ENCODE results near the gene IPO8. TPM values are rescaled to one million over a fixed set of nuclear protein-coding genes. Genes with fewer than 3 reads are reported as not detected.

The IPO8 gene
- total RNA-seq, 1 donor from 2014 or later, result 39.2 TPM

GRCh38 chr12:30725739-30726138 is 30.1 kb upstream of the IPO8 start:
- TF ChIP-seq, protein P1, sequence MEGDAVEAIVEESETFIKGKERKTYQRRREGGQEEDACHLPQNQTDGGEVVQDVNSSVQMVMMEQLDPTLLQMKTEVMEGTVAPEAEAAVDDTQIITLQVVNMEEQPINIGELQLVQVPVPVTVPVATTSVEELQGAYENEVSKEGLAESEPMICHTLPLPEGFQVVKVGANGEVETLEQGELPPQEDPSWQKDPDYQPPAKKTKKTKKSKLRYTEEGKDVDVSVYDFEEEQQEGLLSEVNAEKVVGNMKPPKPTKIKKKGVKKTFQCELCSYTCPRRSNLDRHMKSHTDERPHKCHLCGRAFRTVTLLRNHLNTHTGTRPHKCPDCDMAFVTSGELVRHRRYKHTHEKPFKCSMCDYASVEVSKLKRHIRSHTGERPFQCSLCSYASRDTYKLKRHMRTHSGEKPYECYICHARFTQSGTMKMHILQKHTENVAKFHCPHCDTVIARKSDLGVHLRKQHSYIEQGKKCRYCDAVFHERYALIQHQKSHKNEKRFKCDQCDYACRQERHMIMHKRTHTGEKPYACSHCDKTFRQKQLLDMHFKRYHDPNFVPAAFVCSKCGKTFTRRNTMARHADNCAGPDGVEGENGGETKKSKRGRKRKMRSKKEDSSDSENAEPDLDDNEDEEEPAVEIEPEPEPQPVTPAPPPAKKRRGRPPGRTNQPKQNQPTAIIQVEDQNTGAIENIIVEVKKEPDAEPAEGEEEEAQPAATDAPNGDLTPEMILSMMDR (IDR thresholded peaks at IDR 0.05; ENCODE audit: insufficient read depth, low read depth, low read length), result no peak
- TF ChIP-seq EZH2 (IDR thresholded peaks at IDR 0.05; ENCODE audit: insufficient read depth, low read length), result no peak
- DNase-seq (ENCODE audit: low read depth) (peak; percentile 86), FAIRE-seq (peak; percentile 94)
- Histone ChIP-seq H3K4me3 (ENCODE audit: insufficient read depth, low read depth, low read length) (no peak overlapping the region), H3K36me3 (ENCODE audit: insufficient read depth, low read length) (peaks cover 46% of the 10 kb centered on the region), H3K27ac (ENCODE audit: low read depth, low read length) (peak overlapping the region; percentile 49), H3K79me2 (ENCODE audit: insufficient read depth, low read length) (peaks cover 56% of the 10 kb centered on the region), H3K27me3 (ENCODE audit: insufficient read depth, low read length) (no peaks in the 10 kb centered on the region), H3K9ac (ENCODE audit: low read length) (no peak overlapping the region), H3K9me3 (ENCODE audit: insufficient read depth, low read depth, low read length) (no peaks in the 10 kb centered on the region), H2AFZ (ENCODE audit: low read depth, low read length) (no peak overlapping the region), H3K4me1 (ENCODE audit: insufficient read depth, low read length) (peaks cover 13% of the 10 kb centered on the region), H3K4me2 (ENCODE audit: low read length) (peak overlapping the region; percentile 53), H4K20me1 (ENCODE audit: insufficient read depth, low read length) (no peaks in the 10 kb centered on the region)
- no peak overlapping the region for H3K4me3 Mint-ChIP-seq (ENCODE audit: unreplicated experiment)
- H3K27me3 Mint-ChIP-seq (ENCODE audit: low read depth, unreplicated experiment), result no peaks in the 10 kb centered on the region
- no peaks in the 10 kb centered on the region for H3K9me3 Mint-ChIP-seq (ENCODE audit: unreplicated experiment)
- peaks cover 15% of the 10 kb centered on the region for H3K4me1 Mint-ChIP-seq (ENCODE audit: low read depth, unreplicated experiment)
- peak overlapping the region; percentile 80 for H3K27ac Mint-ChIP-seq (ENCODE audit: unreplicated experiment)
- H3K36me3 Mint-ChIP-seq (ENCODE audit: low read depth, unreplicated experiment), result peaks cover 15% of the 10 kb centered on the region

- H3K4me3 ChIP-seq (ENCODE audit: insufficient read depth, low read depth, low read length), result no peak overlapping the region
- peaks cover 66% of the 10 kb centered on the region for H3K36me3 ChIP-seq (ENCODE audit: insufficient read depth, low read length)
- Mint-ChIP-seq H3K27ac (ENCODE audit: unreplicated experiment) (peak overlapping the region; percentile 95), H3K27me3 (ENCODE audit: low read depth, unreplicated experiment) (no peaks in the 10 kb centered on the region), H3K4me1 (ENCODE audit: low read depth, unreplicated experiment) (peaks cover 14% of the 10 kb centered on the region), H3K4me3 (ENCODE audit: unreplicated experiment) (no peak overlapping the region), H3K9me3 (ENCODE audit: unreplicated experiment) (no peaks in the 10 kb centered on the region), H3K36me3 (ENCODE audit: low read depth, unreplicated experiment) (peaks cover 6% of the 10 kb centered on the region)
- H3K79me2 ChIP-seq (ENCODE audit: insufficient read depth, low read length), result peaks cover 13% of the 10 kb centered on the region
- H3K9ac ChIP-seq (ENCODE audit: low read length), result no peak overlapping the region
- H3K4me2 ChIP-seq (ENCODE audit: low read length), result no peak overlapping the region
- DNase-seq (ENCODE audit: low read depth) (peak; percentile 79), FAIRE-seq (peak; percentile 87)
- no peaks in the 10 kb centered on the region for H3K27me3 ChIP-seq (ENCODE audit: insufficient read depth, low read length)
- no peaks in the 10 kb centered on the region for H3K9me3 ChIP-seq (ENCODE audit: insufficient read depth, low read depth, low read length)
- no peak overlapping the region for H3K27ac ChIP-seq (ENCODE audit: low read depth, low read length)
- no peak for TF ChIP-seq EZH2 (IDR thresholded peaks at IDR 0.05; ENCODE audit: insufficient read depth, low read length)
- TF ChIP-seq, protein P1 (IDR thresholded peaks at IDR 0.05; ENCODE audit: insufficient read depth, low read depth, low read length), result no peak
- H4K20me1 ChIP-seq (ENCODE audit: insufficient read depth, low read length), result no peaks in the 10 kb centered on the region
- no peak overlapping the region for H2AFZ ChIP-seq (ENCODE audit: low read depth, low read length)
- H3K4me1 ChIP-seq (ENCODE audit: insufficient read depth, low read length), result peaks cover 3% of the 10 kb centered on the region
Measured at GRCh38 chr12:30719060-30719459, 23.4 kb upstream of the IPO8 start.

DNA sequence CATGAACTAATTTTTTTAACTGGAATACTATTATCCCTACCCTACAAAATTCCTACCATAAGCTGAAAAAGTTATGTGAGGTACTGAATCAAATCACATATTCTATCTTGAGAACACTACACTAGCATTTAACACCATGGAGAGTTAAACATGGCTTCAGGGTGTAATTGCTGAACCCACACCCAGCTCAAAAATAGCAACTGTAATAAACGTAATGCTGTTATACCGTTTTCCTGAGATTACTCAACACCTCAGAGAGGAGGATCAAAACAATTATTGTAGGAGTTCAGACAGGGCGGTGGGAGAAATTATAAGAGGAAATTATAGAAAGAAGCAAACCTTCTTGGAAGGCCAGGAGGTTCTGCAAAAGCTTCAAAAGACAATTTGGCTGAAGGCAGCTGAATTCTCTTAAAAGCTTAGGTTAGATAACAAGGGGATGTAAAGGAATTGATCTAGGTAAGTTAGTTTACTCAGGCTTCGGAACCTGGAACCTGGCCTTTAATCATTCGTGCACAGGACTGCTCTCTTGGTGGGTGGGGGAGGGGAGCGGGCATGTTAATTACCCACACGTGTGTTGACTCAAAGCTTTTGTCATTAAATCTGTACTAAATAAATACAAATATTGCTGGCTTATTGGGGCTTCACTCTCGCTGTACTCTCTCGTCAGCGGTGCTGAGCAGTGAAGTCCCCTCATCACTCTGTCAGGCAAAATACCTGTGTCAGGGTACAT is 12.1 kb upstream of the IPO8 start:
- Histone ChIP-seq H3K4me3 (ENCODE audit: insufficient read depth, low read depth, low read length) (no peak overlapping the region), H3K27ac (ENCODE audit: low read depth, low read length) (no peak overlapping the region), H3K36me3 (ENCODE audit: insufficient read depth, low read length) (peaks cover 26% of the 10 kb centered on the region), H3K9me3 (ENCODE audit: insufficient read depth, low read depth, low read length) (no peaks in the 10 kb centered on the region), H3K27me3 (ENCODE audit: insufficient read depth, low read length) (no peaks in the 10 kb centered on the region), H3K4me2 (ENCODE audit: low read length) (no peak overlapping the region), H2AFZ (ENCODE audit: low read depth, low read length) (no peak overlapping the region), H3K9ac (ENCODE audit: low read length) (no peak overlapping the region), H4K20me1 (ENCODE audit: insufficient read depth, low read length) (no peaks in the 10 kb centered on the region), H3K4me1 (ENCODE audit: insufficient read depth, low read length) (no peaks in the 10 kb centered on the region), H3K79me2 (ENCODE audit: insufficient read depth, low read length) (no peaks in the 10 kb centered on the region)
- Mint-ChIP-seq H3K27me3 (ENCODE audit: low read depth, unreplicated experiment) (no peaks in the 10 kb centered on the region), H3K4me3 (ENCODE audit: unreplicated experiment) (no peak overlapping the region), H3K27ac (ENCODE audit: unreplicated experiment) (no peak overlapping the region), H3K4me1 (ENCODE audit: low read depth, unreplicated experiment) (no peaks in the 10 kb centered on the region), H3K36me3 (ENCODE audit: low read depth, unreplicated experiment) (peaks cover 3% of the 10 kb centered on the region), H3K9me3 (ENCODE audit: unreplicated experiment) (no peaks in the 10 kb centered on the region)
- TF ChIP-seq, protein P1 (IDR thresholded peaks at IDR 0.05; ENCODE audit: insufficient read depth, low read depth, low read length), result no peak
- no peak for TF ChIP-seq EZH2 (IDR thresholded peaks at IDR 0.05; ENCODE audit: insufficient read depth, low read length)
- FAIRE-seq, result no peak
- DNase-seq (ENCODE audit: low read depth), result no peak
